OCI-LY1 (cell line): ENCODE results near the gene GABBR1.

Experiments used
- CTCF ChIP-seq: fragments of 200-600 bp; sonication (generic), shearing (Covaris generic); IDR thresholded peaks from 2 replicates; pipeline ENCODE4 v1.5.1; 2017; ENCODE audit warnings: mild to moderate bottlenecking, antibody characterized with exemption, low read length, moderate library complexity, mixed read lengths
- EZH2 ChIP-seq: fragments of 200-600 bp; sonication (generic), shearing (Covaris generic); IDR thresholded peaks from 2 replicates; pipeline ENCODE4 v1.8.0; 2017; ENCODE audit warnings: borderline replicate concordance, mixed run types, mild to moderate bottlenecking, antibody characterized with exemption, low read length, moderate library complexity, mixed read lengths

GRCh38 chr6:29655658-29656057 lies 22.7 kb upstream of the GABBR1 start:
- TF ChIP-seq CTCF (no peak), EZH2 (no peak)
